Choroid plexus epithelial cell (primary cell): ENCODE data around the gene NPAS3.

Source experiments
- DNase-seq: peaks from one replicate; pipeline ENCODE4 v3.0.0-alpha.2; 2010; ENCODE audit warnings: low read depth
- H3K4me3 ChIP-seq: 2 replicates; pipeline ENCODE4 v1.5.1; 2011; ENCODE audit warnings: low read depth, mild to moderate bottlenecking, control low read depth, low read length, moderate library complexity
- TF ChIP-seq, protein P1 (sequence below): conservative IDR thresholded peaks from 2 replicates; pipeline ENCODE4 v1.5.1; 2011; ENCODE audit warnings: low read depth, mild to moderate bottlenecking, control low read depth, inconsistent platforms, low read length, moderate library complexity

Gene NPAS3

DNA sequence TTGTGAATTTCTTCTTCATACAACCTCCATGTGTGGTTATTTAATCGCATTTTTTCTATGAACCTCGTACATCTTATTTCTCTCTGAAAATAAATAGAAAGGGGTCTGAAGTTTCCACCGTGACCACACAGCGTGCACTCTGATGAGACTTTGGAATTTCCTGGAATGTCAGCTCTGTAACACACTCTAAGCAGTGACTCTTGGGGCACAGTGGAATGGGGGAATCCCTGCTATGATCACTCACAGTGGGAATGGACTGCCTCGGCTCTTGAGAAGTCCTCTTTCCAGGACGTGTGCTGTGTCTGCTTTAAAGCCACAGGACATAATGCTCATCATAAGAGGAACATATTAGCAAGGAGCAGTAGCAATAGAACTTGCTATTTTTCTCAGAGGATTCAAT lies 596.0 kb downstream of the NPAS3 start:
- TF ChIP-seq, protein P1, sequence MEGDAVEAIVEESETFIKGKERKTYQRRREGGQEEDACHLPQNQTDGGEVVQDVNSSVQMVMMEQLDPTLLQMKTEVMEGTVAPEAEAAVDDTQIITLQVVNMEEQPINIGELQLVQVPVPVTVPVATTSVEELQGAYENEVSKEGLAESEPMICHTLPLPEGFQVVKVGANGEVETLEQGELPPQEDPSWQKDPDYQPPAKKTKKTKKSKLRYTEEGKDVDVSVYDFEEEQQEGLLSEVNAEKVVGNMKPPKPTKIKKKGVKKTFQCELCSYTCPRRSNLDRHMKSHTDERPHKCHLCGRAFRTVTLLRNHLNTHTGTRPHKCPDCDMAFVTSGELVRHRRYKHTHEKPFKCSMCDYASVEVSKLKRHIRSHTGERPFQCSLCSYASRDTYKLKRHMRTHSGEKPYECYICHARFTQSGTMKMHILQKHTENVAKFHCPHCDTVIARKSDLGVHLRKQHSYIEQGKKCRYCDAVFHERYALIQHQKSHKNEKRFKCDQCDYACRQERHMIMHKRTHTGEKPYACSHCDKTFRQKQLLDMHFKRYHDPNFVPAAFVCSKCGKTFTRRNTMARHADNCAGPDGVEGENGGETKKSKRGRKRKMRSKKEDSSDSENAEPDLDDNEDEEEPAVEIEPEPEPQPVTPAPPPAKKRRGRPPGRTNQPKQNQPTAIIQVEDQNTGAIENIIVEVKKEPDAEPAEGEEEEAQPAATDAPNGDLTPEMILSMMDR: no peak
- H3K4me3 ChIP-seq: no peak overlapping the region
- DNase-seq: peak; percentile 53

DNA sequence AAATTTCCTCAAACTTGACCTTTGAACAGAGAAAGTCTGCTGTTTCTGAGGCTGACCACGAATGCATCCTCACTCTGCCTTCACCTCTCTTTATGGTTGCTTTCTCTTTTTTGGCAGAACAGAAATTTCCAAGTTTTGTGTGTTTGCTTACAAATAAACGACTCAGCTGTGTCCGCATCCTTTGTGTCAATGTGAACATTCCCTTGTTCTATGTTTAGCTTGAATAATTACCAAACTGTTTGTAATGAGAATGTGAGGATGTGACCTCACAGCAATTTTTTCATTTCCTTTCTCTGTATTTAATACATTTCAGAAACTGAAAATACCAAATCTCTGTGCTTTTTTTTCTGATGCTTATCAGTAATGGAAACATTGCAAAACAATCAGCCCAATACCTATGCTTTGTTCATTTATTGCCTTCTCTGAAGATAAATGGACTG lies 601.3 kb downstream of the NPAS3 start:
- H3K4me3 ChIP-seq: no peak overlapping the region
- TF ChIP-seq, protein P1: no peak
- DNase-seq: no peak

DNA sequence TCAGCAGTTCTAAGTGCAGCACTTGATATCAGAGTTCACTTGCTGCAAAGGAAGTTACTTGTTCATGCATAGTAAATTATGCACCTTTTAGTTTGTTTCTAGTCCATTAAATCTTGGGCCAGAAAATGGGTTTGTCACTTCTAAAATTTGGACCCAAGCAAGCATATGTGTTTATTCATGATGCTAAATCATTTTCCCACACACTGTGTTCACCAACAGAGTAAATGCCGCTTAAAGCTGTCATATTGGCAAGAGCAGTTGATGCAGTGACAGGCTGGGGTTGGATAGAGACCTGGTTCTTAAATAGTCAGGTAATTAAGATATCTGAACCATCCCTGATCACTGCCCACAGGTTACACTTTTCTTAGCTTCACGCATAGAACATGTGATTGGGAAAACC lies 602.5 kb downstream of the NPAS3 start:
- TF ChIP-seq, protein P1: no peak
- no peak overlapping the region for H3K4me3 ChIP-seq
- DNase-seq: no peak

DNA sequence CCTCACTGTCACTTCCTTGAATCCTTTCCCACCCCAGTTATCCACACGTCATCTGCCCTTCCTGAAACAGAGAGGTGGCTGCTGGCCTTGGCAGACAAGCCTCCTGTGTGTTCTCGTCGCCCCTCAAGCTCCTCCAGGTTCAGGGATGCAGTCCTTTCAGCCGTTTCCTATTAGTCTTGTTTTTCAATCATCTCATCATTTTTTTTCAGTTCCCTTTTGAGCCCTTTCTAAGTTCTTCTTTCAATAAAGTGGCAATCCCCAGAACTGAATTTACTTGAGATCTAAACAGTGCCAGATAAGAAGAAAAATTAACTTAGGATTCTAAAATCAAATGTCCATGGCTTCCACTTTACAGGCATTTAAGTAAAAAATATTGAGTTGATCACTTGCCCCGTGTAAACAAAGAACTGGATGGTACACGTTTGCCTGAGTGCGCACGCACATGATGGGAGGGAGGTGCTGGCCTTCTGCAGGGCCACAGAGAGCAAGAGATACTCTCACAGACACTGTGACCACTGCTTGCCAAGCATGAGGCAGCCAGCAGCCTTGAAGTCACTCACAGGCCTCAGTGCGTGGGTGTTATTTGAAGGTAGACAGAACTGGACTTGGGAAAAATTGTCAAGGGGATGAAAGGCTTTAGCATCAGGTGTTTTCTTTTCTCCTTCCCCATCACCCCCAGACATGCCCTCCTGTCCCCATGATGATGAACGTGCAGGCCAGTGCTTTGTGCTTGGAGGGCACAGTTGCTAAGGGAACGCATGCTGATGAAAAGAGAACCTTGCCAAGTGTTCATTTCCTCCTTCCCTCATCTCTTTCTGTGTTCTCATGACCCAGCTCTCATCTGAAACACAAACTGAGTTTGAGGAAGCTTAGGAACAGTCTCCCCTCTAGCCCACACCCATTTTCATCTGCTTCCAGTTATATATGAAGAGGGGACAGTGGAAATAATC lies 603.9 kb downstream of the NPAS3 start:
- DNase-seq: no peak
- TF ChIP-seq, protein P1: no peak

DNA sequence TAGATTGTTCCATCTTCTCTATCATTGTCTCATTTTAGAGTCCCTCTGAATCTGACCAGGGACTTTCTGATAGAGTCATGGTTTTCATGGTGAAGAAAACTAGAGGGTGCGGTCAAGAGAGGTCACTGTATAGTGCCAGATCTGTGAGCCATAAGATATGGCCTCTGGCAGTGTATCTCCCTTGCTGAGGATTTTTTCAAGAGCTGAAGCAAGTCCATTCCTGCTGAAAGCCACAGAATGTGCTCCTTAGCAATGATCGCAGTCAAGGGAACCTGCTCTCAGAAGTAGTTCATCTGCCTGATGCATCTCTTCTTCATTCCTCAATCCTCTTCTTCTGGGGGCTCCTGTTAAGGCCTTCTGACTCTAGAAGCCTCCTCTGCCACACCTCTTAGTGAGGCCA lies 607.0 kb downstream of the NPAS3 start:
- TF ChIP-seq, protein P1: no peak
- DNase-seq: no peak
- H3K4me3 ChIP-seq: no peak overlapping the region

More for the DNA sequence above, 603.9 kb downstream of the NPAS3 start:
- no peak overlapping the region for H3K4me3 ChIP-seq

DNA sequence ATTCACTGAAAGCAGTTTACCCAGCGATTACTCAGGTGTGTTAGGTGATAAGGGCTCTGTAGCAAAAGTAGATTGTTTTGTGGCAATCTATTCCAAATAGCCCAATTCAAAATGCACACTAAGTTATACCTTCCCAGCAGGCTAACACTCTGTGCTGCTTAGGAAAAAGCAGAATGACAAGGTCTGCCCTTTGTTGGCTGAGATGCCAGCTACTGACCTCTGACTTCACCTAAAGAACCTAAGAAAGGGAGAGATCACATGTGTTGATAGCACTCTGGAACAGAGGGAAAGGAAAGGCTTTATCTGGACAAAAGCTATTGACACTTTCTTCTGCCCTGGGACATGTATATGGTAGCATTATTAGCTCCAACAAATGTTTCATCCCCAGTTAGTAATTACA lies 609.9 kb downstream of the NPAS3 start:
- no peak for DNase-seq
- no peak overlapping the region for H3K4me3 ChIP-seq
- TF ChIP-seq, protein P1: no peak

DNA sequence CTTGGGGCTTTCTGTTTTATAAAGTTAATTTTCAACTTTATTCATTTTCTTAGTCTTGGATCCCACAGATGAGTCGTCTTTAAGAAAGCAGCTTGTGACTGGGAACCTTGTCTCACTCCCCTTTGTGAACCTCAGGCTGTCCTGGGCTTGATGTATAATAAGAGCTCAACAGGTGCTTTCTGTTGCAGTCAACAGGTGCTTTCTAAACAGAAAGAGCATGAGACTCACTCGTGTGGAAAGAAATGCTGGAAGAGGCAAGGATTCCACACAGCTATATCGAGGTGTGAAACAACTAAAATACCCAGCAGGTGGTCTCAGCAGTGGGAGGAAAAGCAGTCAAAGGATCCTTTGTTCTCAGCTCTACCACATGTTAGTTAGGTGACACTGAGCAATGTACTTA lies 613.3 kb downstream of the NPAS3 start:
- TF ChIP-seq, protein P1: no peak
- no peak for DNase-seq
- no peak overlapping the region for H3K4me3 ChIP-seq
